Left colon (tissue), 2 donors: Measurements from ENCODE around the gene SLC45A3. TPM values are rescaled to one million over a fixed set of nuclear protein-coding genes. Genes with fewer than 3 reads are reported as not detected.
"Not testable (repeated sequence)": the region's sequence is repeated elsewhere in the genome, so short reads cannot be mapped to it uniquely, and the experiment has no call there.

Source experiments
- ATAC-seq: fragments of 200-7000 bp; cut with Tn5 transposase; one replicate; pipeline ENCODE4 v1.9.1; 2020; ENCODE audit warnings: mild to moderate bottlenecking, moderate library complexity
- DNase-seq, 2 donors: peaks; one replicate each; pipeline ENCODE4 v3.0.0-alpha.2; 2020
- intact Hi-C, 2 donors: fragments of 100-400 bp; cut with DNase I in 1 of 2; cut with micrococcal nuclease in 1 of 2; formaldehyde crosslinking; loops; one replicate each; pipeline versions ENCODE4 v1.11.2 to v1.14.0; 2022; cut with DNase I, micrococcal nuclease
- total RNA-seq, 2 donors: library from RNA; stranded (reverse); fragmentation: NEBNext Ultra II Directional; extraction: Animal tissue kit (Norgen Biotek cat#: 25700); gene quantifications; one replicate each; pipeline ENCODE4 v1.2.1, GENCODE V29; 2021
- donor health status: DM: no; HTN: no; CAD: no.
- donor health status: DM: yes; HTN: yes; CAD: no.

The SLC45A3 gene
- total RNA-seq, 2 donors from 2014 or later: 19.5 to 30.8 TPM

DNA sequence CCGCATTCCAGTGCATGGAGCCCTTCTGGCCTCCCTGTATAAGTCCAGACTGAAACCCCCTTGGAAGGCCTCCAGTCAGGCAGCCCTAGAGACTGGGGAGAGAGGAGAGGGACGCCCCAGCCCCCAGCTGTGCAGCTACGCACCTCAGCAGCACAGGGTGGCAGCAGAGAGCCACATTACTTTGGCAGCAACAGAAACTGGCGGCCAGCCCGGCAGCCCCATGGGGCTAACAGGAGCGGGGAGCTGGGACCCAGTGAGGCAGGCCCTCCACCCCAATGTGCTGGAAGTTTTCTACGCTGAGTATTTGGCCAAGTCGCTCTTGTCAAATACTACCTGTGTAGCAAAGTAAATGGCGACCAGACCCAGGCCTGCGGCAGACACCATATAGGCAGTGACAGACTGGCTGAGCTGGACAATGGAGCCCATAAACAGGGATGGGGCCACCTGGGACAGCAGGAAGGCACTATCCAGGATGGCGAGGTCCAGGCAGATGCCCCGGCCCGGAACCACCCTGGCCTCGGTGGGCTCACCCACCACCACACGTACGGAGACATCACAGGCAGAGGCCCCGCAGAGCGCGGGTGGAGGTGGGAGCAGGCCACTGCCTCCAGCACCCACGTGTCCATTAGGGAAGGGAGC, 21.2 kb downstream of the SLC45A3 start:
- intact Hi-C loops: loop anchor here (10.0 kb wide), 2 partner anchors 64 to 124 kb away; no protein-coding TSS in a partner anchor
- DNase-seq: peak in 1 of 2 donors; percentile 87
- ATAC-seq: peak; percentile 84

DNA sequence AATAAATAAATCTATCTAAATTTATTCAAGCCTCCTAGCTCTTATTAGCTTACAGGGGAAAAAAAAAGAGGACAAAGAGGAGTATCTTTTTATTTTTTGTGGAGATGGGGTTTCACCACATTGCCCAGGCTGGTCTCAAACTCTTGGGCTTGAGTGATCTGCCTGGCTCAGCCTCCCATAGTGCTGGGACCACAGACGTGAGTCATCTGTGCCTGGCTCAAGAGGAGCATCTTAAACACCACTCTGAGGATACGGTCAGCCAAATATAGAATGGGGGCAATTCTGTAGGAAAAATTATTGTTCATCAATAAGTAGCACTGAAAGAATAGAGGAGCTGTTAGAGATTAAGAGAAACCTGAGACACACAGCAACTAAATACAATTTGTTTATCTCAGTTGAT, 24.1 kb downstream of the SLC45A3 start:
- intact Hi-C loops: loop anchor here (2.0 to 10.0 kb wide), 3 partner anchors 61 to 121 kb away; no protein-coding TSS in a partner anchor
- ATAC-seq: no peak
- DNase-seq: no peak

DNA sequence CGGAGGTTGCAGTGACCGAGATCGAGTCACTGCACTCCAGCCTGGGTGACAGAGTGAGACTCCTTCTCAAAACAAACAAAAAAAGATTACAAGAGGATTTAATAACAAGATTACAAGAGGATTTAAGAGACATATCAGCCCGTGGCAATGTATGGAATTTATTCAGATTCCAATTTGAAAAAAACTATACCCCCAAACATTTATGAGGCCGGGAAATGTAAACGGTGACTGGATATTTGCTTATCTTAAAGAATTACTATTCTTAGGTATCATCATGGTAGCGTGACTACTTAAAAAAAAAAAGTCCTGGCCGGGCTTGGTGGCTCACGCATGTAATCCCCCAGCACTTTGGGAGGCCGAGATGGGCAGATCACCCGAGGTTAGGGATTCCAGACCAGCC, 27.3 kb downstream of the SLC45A3 start:
- no peak for ATAC-seq
- no peak for DNase-seq
- intact Hi-C loops: loop anchor here (10.0 kb wide), 2 partner anchors 58 to 118 kb away; no protein-coding TSS in a partner anchor

DNA sequence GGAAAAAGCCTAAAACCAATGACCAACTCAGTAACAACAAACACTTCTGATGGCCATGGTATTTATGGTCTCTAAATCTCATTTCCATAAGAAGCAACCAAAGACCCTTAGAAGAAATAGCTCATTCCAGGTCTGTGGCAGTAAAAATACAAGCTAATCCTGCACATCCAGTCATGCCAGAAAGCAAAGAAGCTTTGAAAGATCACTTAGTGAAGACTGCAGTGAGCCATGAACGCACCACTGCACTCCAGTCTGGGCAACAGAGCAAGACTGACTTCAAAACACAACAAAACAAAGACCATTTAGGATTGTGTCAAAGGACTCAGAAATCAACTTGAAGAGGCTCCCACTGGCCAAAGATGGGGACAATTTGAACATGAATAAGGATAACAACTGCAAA, 30.1 kb downstream of the SLC45A3 start:
- intact Hi-C loops: loop anchor here (10.0 kb wide), 2 partner anchors 55 to 115 kb away; no protein-coding TSS in a partner anchor
- DNase-seq: no peak
- ATAC-seq: no peak

DNA sequence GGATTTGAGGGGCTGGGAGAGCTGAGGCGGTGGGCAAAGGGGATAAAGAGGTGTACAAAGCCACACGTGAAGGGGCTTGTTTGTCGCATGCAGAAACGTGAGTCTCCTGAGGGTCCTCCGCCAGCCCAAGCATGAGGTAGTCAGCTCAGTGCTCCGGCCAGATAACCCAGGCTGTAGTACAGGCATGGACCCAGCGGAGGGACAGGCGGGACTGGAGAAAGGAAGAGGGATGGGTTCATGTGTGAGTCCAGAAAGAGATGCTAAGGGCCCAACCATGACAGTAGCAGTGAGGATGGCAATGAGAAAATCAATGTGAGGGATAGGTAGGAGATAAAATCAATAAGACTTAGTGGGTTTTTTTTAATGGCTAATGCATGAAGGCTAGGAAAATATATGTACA, 34.8 kb downstream of the SLC45A3 start:
- intact Hi-C loops: no loop called here
- ATAC-seq (no peak), DNase-seq (no peak)

DNA sequence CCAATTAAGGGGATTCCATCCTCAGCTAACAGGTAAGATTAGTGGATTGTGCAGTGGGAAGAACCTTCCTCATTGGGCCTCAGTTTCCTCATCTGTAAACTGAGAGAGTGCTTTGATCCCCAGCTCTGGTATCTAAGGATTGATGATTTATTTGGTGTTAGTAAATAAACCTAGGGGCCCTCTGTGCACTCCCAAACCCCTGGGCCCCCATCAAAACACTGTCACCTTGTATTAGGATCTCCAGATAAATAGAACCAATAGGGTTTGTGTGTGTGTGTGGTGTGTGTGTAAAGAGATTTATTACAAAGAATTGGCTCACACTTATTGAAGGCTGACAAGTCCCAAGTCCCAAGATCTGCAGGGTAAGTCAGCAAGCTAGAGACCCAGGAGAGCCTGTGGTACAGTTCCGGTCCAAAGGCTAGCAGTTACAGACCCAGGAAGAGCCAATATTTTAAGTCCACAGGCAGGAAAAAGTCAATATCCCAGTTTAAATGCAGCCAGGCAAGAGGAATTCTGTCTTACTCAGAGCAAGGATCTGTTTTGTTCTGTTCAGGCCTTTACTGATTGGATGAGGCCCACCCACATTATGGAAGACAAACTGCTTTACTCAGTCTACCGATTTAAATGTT, 37.5 kb downstream of the SLC45A3 start:
- ATAC-seq (no peak), DNase-seq (no peak)
- intact Hi-C loops: no loop called here

DNA sequence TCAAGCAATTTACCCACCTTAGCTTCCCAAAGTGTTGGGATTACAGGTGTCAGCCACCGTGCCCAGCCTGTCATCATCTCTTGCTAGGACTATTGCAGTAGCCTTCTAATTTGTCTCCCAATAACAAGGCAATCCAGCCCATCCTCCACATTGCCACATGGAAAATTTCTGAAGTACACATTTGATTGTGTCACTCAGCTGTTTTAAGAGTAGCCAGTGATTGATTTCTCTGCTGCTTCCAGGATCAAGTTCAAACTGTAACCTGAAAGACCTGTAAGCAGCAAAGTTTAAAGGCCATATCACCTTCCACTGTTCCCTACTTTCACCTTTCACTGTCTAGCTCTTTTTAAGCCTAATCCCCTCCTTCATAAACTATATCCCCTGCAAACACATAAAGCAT, 40.7 kb downstream of the SLC45A3 start:
- no peak for DNase-seq
- intact Hi-C loops: no loop called here
- ATAC-seq: no peak

DNA sequence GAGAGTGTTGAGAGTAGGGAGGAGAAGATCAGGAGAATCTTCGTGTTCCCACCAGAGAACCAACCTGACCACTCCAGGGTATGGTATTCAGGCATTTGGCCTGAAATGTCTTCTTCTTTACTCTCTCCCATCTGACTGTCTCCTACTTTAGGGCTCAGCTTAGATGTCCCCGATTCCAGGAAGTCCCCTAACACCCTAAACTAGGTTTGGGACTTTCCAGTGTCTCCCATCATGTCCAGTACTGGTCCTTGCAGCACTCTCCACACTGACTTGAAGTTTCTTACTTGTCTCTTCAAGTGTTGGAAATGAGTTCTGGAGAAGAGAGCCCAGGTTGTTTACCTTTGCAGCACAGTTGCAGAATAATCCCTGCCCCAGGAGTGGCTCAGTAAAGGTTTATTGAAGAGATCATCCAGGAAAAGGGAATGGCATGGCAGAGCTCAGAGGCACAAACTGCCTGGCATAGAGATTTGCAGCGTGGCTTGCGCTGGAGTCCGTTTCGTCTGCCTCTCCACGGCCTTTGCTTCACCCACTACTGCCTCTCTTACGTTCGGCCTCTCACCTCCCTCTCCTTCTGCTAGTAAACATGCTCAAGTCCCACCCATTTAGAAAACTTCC, 42.3 kb downstream of the SLC45A3 start:
- peak; percentile 53 for ATAC-seq
- no peak for DNase-seq
- intact Hi-C loops: no loop called here

DNA sequence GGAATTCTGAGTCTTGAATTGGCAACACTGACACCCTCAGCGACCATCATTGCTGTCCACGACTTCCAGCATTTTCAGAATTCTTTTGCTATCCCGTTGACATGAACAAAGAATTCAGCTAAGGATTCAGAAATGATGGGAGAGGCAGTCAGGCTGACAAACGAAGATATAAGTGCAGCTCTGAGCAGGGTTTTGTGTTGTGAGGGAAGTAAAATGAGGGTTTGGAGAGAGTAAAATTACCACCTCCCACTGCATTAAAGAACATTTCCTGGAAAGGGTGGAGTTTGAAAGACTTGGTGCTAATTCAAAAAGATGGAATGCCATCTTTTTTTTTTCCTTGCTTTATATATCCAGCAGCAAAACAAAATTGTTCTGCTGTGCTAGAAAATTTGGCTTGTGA, 43.6 kb downstream of the SLC45A3 start:
- DNase-seq (no peak), ATAC-seq (no peak)
- intact Hi-C loops: no loop called here

DNA sequence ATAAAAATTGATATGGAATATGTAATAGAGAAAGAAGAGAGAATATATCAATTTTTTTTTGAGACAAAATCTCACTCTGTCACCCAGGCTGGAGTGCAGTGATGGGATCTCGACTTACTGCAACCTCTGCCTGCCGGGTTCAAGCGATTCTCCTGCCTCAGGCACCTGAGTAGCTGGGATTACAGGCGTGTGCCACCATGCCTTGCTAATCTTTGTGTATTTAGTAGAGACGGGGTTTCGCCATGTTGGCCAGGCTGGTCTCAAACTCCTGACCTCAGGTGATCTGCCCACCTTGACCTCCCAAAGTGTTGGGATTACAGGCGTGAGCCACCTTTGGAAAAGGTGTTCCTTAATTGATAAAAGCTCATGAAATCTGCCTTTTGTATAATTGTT, 44.2 kb downstream of the SLC45A3 start:
- intact Hi-C loops, DNase-seq, ATAC-seq: not testable (repeated sequence)

DNA sequence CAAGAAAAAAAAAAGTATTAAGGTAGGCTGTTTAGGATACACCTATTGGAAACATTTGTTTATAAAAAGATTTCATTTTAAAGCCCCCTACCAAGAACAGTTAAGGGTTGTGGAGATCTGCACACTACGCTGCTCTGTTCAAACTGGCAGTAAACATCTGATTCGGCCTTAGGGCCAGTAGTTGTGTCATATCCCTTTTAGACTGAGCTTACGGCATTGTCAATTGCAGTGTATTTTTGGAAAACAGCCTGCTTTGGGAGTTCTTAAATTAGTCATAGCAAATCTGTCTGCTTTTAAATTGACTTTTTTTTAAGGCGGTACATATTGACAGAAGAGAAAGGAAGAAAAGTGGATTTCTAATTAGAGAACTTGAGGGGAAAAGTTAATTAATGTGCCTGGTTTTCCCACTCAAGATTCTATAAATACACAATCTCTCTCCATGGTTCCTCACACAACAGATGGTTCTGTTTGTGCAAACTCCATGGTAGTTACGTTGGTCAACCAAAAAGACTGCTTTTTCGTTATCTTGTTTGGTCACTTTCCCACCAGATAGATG, 46.8 kb downstream of the SLC45A3 start:
- ATAC-seq (no peak), DNase-seq (no peak)
- intact Hi-C loops: loop anchor here in 1 of 2 donors (5.0 kb wide), 1 partner anchor 41 kb away; no protein-coding TSS in a partner anchor

DNA sequence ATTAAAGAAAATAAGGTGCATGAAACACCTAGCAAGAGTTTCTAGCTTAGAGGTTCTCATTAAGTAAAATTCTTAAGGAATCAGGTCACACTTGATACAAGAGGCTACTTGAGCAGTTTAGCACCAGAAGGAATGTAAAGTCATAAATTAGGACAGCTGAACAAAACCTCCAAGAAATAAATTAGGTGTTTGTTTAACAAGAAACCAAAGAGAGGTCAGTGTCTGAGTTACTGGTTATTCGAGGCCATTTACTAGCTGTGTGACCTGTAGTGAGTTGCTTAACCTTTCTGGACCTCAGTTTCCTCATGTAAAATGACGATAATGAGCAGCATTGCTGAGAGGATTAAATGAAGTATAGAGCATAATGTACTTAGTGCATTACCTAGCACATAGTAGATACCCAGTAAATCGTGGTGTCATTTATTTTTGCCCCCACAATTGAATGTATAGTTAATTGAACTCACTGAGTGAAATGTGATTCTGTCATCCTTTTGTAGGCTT, 47.6 kb downstream of the SLC45A3 start:
- DNase-seq: no peak
- intact Hi-C loops: loop anchor here in 1 of 2 donors (5.0 kb wide), 1 partner anchor 40 kb away; no protein-coding TSS in a partner anchor
- no peak for ATAC-seq

DNA sequence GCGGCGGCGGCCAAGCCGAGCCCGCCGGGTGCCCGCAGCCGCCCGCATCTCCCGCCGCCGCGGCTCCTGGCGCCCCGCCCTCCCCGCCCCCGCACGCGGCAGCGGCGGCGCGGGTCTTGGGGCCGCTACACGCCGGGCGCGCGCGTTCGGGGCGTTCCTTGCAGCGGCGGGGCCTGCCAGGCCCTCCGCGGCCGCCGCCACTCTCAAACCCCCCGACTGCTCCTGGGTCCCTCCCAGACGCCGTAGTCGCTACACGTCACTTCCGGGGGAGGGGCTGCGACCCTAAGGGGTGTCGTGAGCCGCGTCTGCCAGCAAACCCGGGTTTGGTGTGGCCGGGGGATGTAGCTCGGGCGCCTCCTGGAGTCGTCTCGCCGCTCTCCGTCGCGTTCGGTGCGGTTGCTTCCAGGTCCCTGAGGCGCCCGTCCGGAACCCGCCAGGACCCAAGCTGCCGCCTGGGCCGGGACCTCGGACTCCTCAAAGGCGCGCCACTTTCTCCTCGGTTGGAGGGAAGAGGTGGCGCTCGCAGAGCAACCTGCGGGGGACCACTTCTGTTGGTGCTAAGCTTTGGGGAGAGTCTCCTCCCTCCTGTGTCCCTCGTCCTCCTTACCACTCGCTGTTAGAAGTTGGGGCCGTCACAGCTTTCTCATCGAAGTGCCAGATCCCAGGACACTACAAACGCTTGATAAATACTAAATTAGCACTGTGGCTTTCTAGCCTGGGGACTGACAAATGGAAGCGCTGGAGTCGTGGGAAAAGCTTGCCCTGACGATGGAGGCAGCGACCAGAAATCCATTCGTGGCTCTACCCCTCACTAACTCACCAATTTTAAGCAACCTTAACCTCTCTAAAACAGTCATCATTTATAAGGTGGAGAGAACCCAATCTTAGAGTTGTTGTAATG, 48.3 kb downstream of the SLC45A3 start, which contains the start of gene ELK4:
Gene ELK4 (minus strand): TSS at position 244 of the 901 bp plus-strand sequence. CDS start 8,129 bp downstream, outside the sequence.
- intact Hi-C loops: loop anchor here in 1 of 2 donors (5.0 kb wide), 1 partner anchor 40 kb away; no protein-coding TSS in a partner anchor
- peak; percentile 93 for ATAC-seq
- peak; percentile 99 to 100 for DNase-seq

DNA sequence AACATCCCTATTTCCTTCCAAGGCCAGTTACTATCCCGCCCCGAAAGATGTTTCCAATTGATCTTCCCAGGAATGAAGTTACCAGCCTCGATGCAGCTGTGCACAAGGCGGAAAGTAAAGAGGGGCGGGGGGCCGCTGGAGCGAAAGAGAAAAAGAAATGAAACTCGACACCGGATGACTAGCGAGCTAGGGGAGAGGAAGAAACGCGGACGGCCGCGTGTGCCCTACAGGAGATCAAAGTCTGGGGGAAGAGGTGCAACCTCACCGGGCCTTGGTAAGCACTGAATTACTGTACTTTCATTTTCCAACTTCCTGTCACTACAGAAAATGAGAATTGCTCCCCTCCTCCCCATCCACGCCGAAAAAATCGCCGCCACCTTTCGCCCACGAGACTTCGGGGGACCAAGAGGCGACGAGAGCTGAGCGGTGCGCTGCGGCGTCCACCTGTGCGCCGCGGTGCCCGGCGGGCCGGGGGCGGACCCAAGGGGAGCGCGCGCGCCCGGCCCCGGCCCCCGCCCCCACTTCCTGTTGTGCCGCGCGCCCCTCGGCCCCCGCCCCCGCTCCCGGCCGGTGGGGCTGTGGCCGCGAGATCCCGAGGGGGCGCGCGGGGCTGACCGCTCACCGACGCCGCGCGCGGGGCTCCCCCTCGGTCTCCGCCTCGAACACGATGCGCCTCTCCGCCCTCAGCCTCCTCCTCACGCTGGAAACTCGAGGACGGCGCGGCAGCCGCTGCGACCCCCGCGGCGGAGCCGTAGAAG, 49.1 kb downstream of the SLC45A3 start:
- DNase-seq (peak; percentile 81 to 84), ATAC-seq (peak; percentile 70)
- intact Hi-C loops: loop anchor here in 1 of 2 donors (5.0 kb wide), 1 partner anchor 39 kb away; no protein-coding TSS in a partner anchor

DNA sequence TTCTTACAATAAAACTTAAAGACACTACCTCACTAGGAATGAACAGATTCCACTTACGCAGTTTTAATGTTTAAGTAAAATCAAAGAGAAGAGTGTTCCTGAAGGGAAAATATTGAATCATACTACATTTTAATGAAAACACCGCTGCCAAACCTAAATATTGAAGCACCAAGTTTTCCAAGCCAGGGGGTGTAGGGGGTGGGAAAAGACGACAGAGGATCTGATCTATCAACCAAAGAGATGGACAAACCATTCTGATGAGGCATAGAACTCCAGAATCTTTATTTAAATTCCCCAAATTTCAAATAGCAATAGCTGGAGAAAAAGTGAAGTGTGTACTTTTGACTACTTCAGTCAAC, 49.7 kb downstream of the SLC45A3 start:
- ATAC-seq (no peak), DNase-seq (no peak)
- intact Hi-C loops: loop anchor here in 1 of 2 donors (5.0 kb wide), 1 partner anchor 38 kb away; no protein-coding TSS in a partner anchor

DNA sequence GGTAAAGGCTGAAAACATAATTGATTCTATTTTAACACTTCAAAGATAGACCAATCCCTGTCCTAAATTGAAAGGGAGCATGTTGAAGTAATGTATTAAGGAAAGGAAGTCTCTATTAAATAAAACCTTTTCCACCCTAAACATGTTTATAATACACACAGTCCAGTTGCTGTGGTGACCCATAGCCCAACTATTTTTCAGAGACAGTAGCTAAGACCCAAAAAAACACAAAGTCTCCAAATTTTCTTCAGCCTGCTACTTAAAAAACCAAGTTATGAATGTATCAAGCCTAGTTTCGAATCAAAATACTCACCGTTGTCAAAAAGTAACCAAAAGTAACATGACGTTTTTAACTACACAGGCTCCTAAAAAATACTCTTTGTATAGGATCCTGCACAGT, 50.1 kb downstream of the SLC45A3 start:
- ATAC-seq: no peak
- no peak for DNase-seq
- intact Hi-C loops: loop anchor here in 1 of 2 donors (5.0 kb wide), 1 partner anchor 38 kb away; no protein-coding TSS in a partner anchor

DNA sequence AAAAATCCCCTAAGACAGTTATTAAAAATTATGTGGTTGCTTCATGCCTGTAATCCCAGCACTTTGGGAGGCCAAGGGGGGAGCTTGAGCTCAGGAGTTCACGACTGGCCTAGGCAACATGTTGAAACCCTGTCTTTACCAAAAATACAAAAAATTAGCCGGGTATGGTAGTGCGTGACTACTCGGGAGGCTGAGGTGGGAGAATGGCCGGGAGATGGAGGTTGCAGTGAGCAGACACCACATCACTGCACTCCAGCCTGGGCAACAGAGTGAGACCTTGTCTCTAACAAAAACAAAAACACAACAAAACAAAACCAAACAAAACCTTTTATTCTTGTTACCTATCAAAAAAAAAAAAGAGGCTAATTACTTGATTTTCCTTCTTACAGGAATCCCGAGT, 50.6 kb downstream of the SLC45A3 start:
- ATAC-seq (no peak), DNase-seq (no peak)
- intact Hi-C loops: loop anchor here in 1 of 2 donors (5.0 kb wide), 1 partner anchor 37 kb away; no protein-coding TSS in a partner anchor
